Cerebellar nuclear complex (tissue), 1 donor: ENCODE measurements around the gene MZT2A.
"Not testable (repeated sequence)": the region's sequence is repeated elsewhere in the genome, so short reads cannot be mapped to it uniquely, and the experiment has no call there.

Experiments
- DNase-seq, 2 experiments: peaks; one replicate each; lab custom pipeline; 2025; lab: John Stamatoyannopoulos, UW

MZT2A gene

DNA sequence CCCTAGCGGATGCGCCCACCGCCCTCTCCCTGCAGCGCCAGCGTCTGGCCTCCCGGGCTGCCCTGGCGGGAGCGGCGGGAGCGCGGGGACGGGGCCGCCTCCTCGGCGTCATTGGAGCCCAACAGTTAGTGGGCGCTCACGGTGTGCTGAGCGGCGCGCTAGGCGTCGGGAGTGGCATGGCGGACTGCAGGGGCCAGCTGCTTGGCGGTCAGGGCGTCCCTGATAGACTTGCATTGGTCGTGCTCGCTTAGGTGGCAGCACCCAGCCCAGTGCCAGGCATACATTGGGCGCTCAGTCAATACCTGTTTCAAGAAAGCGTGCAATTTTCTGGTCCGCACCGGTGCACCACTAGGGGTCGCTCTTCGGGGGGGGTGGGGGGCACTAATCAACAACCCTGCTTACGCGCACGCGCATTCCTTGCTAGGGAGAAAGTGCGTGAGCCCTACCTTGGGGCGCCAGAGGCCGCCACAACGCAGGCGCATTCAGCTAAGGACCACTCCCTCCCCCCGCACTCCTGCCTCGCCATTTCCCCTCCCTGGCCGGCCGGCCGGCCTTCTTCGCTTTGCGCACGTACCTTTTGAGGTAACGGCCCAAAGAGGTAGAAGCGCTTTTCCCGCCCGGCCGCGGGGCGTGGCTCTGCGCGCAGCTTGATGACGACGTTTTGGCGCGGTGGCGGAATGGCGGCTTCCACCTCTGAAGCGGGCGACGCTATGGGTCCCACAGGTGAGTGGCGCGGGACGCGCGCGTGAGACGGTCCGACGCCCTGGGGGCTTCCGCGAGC, 411 bp upstream of the MZT2A start:
- DNase-seq = peak; percentile 18 to 83

DNA sequence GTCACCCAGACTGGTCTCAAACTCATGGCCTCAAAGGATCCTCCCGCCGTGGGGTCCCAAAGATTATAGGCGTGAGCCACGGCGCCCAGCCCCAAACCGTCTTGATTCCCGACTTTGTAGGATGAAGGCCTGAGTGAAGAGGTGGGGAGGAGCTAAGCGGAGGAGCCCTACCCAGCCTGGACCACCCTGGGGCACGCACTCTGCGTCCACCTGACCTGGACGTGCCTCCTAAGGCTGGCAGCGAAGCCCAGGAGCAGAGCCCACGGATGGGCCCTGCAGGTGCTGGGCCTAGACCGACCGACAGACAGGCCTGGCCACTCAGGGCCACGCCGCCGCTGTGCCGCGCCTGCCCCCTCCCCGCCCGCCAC, 744 bp downstream of the MZT2A start:
- not testable (repeated sequence) for DNase-seq

DNA sequence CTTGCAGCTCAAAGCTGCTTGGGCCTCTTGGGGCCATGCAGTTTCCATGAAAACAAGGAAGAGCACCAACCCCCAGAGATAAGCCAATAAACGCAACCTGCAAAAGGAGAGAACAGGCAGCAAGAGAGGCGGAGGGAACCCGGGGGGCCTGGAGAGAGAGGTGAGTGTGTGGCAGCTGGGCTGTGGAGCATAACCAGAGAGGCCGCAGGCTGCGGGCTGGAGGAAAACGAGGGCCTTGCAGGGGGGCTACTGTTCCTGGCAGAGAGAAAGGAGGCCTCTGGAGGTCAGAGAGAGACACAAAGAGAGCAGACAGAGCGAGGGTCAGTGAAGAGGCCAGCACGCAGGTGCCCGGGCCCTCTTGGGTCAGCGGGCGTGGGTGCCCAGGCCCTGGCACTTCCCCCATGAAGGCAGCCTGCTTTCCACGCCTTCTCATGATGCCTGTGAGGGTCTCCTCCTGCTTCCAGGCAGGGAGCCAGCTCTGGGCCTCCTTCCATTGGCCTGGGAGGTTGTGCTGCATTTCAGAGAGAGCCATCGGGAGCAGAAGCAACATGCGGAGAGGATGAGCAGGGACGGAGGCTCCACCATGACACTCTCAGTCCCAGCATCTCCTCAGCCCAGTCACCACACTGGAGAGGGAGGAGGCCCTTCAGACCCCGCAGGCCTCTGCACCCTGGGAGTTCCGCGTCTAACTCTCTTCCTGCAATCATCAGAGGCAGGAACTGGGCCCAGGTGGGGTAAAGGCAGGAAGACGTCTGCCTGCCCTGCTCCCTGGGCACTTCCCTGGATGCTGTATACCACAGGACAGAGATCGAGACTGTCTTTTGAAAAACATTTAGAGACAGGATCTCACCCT, 1.4 kb downstream of the MZT2A start:
- not testable (repeated sequence) for DNase-seq

GRCh38 chr2:131488306-131489205, 3.6 kb downstream of the MZT2A start:
- DNase-seq = no peak

GRCh38 chr2:131486201-131486902, 5.8 kb downstream of the MZT2A start:
- not testable (repeated sequence) for DNase-seq

- not testable (repeated sequence) for DNase-seq
Observed at GRCh38 chr2:131484906-131485460, 7.2 kb downstream of the MZT2A start.

- DNase-seq = not testable (repeated sequence)
Observed at GRCh38 chr2:131483981-131484820, 8.0 kb downstream of the MZT2A start.

DNA sequence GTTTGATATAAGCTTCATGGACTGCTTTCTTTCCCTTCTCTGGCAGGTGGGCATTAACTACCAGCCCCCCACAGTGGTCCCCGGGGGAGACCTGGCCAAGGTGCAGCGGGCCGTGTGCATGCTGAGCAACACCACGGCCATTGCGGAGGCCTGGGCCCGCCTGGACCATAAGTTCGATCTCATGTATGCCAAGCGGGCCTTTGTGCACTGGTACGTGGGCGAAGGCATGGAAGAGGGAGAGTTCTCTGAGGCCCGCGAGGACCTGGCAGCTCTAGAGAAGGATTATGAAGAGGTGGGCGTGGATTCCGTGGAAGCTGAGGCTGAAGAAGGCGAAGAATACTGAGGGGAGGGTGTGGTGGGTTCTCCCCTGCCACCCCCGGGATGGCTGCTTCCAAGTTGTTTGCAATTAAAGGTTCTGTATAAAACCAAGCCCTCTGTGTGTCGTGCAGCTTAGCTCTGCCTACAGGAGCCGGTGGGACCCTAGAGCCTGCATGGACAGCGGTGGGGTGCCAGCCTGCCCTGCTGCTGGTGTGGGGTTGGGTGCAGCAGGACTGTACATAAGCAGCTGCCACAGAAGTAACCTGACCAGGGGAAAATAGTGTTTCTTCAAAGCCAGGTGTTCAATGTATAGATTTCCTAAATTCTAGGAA, 9.6 kb downstream of the MZT2A start:
- not testable (repeated sequence) for DNase-seq

GRCh38 chr2:131480351-131480750, 11.8 kb downstream of the MZT2A start:
- DNase-seq = not testable (repeated sequence)

GRCh38 chr2:131478850-131479461, 13.2 kb downstream of the MZT2A start:
- not testable (repeated sequence) for DNase-seq

- DNase-seq = not testable (repeated sequence)
Observed at GRCh38 chr2:131478074-131478849, 13.9 kb downstream of the MZT2A start.

- not testable (repeated sequence) for DNase-seq
Observed at GRCh38 chr2:131477227-131477626, 15.0 kb downstream of the MZT2A start.

DNA sequence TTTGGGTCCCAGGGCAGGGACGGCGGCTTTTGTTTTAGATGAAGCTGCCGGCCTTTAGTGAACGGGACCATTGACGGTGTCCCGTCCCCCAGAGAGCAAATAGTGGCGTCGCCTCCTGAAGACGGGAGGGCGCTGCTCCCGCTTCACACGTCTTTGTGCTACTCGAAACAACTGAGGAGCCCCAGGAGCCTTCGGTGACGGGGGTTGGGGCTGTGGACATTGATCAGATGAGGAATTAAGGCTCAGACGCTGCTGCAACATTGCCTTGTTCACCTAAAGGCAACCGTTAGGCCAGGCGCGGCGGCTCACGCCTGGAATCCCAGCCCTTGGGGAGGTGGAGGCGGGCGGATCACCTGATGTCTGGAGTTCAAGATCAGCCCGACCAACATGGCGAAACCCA, 15.8 kb downstream of the MZT2A start:
- not testable (repeated sequence) for DNase-seq

DNA sequence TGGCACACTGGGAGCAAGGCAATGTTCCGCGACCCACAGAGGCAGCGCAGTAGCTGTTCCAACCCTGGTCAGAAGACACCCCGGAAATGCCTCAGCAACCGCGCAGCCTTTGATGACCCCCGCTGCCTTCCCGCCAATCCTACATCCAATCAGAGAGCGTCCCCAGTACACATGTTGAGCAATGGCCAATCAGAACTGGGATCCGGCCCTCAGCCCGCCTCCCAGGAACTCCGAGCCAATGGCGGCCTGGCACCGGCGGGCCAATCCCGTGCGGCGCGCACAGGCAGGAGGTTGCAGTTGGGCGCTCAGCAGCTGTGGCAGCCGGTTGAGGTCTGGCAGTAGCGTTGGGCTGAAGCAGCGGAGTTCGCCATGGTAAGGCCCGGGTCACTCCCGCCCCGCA, 16.4 kb downstream of the MZT2A start, which contains the start of gene TUBA3D:
TSS of gene TUBA3D (plus strand) at position 289 of the 400 bp plus-strand sequence. CDS start at position 370, 81 bp downstream.
- DNase-seq = no peak

DNA sequence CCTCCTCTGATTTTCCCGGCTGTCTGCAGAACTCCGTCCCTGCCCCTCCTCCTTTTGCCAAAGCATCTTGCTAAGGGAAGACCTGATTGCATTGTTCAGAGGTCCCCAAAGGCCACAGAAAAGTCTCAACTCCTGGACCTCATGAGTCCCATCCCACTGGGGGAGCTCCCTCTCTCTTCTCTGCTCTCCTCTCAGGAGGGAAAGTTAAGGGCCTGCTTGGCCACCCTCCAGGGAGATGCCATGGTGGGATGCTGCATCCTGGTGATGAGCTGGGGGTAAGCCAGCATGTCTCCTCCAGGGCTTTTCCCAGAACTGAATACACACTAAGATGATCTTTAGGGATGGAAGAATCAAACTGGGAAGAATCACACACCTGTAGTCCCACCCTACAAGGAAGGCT, 18.9 kb downstream of the MZT2A start:
- not testable (repeated sequence) for DNase-seq

DNA sequence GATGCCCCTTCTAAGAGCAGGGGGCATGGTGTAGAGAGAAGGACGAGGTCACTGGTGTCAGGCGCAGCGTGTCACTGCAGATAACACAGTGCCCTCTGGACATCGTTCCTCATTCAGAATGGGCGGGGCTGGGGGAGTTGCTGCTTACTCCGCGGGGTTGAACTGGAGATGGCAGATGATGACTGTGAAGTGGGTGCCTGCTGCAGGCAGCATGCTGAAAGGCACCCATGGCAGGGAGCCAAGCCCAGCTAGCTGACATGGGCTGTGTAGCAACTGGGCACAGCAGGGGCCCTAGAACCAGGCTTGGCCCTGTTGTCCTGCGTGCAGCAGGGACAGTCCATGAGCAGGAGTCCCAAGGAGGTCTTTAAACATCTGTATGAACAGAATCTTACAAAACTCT, 20.6 kb downstream of the MZT2A start:
- DNase-seq = not testable (repeated sequence)

- not testable (repeated sequence) for DNase-seq
Observed at GRCh38 chr2:131470944-131471343, 21.3 kb downstream of the MZT2A start.

- not testable (repeated sequence) for DNase-seq
Observed at GRCh38 chr2:131467722-131468121, 24.5 kb downstream of the MZT2A start.
